22Rv1 (cell line): ENCODE data around the gene GRM7.

Source experiments
- H3K27ac ChIP-seq: fragments of 450-650 bp; 2 replicates; pipeline ENCODE4 v1.5.1; 2017
- CTCF ChIP-seq: fragments of 450-650 bp; IDR thresholded peaks from 2 replicates; pipeline ENCODE4 v1.5.1; 2017; ENCODE audit warnings: mild to moderate bottlenecking
- ZFX ChIP-seq: fragments of 450-650 bp; IDR thresholded peaks from 2 replicates; pipeline ENCODE4 v1.6.1; 2017; ENCODE audit warnings: antibody characterized with exemption, borderline replicate concordance

Gene GRM7

GRCh38 chr3:7447197-7447769 lies 586.4 kb downstream of the GRM7 start:
- TF ChIP-seq ZFX (no peak), CTCF (no peak)
- H3K27ac ChIP-seq, result no peak overlapping the region

- H3K27ac ChIP-seq, result no peak overlapping the region
- TF ChIP-seq ZFX, result no peak
- TF ChIP-seq CTCF, result no peak
Observed at GRCh38 chr3:7456386-7456785, 595.5 kb downstream of the GRM7 start.

GRCh38 chr3:7461202-7461825 lies 600.4 kb downstream of the GRM7 start:
- TF ChIP-seq ZFX, result no peak
- no peak for TF ChIP-seq CTCF
- no peak overlapping the region for H3K27ac ChIP-seq

- TF ChIP-seq CTCF (no peak), ZFX (no peak)
- no peak overlapping the region for H3K27ac ChIP-seq
Observed at GRCh38 chr3:7469866-7470265, 609.0 kb downstream of the GRM7 start.

GRCh38 chr3:7484636-7485035 lies 623.7 kb downstream of the GRM7 start:
- no peak overlapping the region for H3K27ac ChIP-seq
- no peak for TF ChIP-seq ZFX
- no peak for TF ChIP-seq CTCF

GRCh38 chr3:7487763-7488162 lies 626.8 kb downstream of the GRM7 start:
- H3K27ac ChIP-seq, result no peak overlapping the region
- TF ChIP-seq CTCF, result no peak
- TF ChIP-seq ZFX, result no peak

GRCh38 chr3:7489417-7489816 lies 628.5 kb downstream of the GRM7 start:
- no peak overlapping the region for H3K27ac ChIP-seq
- no peak for TF ChIP-seq ZFX
- TF ChIP-seq CTCF, result no peak
